NCI-H82 treated with DMSO at 0.1 percent for 48 hours (cell line): ENCODE results near the gene BCL2A1.
"Not testable (repeated sequence)": the region's sequence is repeated elsewhere in the genome, so short reads cannot be mapped to it uniquely, and the experiment has no call there.

ENCODE experiments used
- DNase-seq: peaks from one replicate; lab custom pipeline; 2025; ENCODE audit not compliant: unreplicated experiment; lab: John Stamatoyannopoulos, UW

Gene BCL2A1

DNA sequence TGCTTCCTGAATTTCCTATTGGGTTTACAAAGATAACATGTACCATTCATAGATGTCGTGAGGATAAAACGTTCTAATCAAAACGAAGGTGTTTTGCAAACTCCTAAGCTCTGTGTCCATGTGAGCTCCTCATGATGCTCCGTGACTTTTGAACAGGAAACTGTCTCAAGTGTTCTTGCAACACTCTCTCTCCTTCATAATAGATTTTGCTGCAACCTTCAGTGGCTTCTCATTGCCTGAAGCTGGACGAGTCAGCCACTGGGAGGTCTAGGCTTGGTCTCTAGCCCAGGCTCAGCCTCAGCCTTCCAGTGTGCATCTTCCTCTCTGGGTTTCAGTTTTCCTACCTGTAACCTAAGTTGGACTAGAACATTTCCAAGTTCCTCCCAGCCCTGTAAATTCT, 18.7 kb upstream of the BCL2A1 start:
- DNase-seq, result no peak

DNA sequence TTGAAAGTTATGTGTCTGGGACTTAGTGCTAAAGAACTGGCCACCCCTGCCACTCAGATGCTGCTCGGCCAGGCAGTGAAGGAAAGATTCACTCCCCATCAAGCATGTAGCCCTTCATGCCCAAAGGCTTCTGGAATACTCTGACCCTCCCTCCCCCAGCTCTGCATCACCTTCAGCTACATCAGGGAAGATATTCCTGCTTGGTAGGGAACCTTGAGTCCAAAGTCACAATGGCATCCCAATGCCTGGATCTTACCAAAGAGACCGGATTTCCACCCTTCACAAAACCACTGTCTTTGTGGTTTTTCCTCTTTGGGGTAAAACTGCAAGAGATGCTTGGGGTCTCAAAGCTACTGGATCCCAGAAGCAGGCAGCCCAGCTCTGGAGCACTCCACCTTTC, 18.2 kb upstream of the BCL2A1 start:
- no peak for DNase-seq

- DNase-seq, result no peak
Observed at GRCh38 chr15:79988448-79989117, 17.6 kb upstream of the BCL2A1 start.

GRCh38 chr15:79987969-79988368, 17.0 kb upstream of the BCL2A1 start:
- no peak for DNase-seq

- no peak for DNase-seq
Observed at GRCh38 chr15:79987569-79987955, 16.6 kb upstream of the BCL2A1 start.

DNA sequence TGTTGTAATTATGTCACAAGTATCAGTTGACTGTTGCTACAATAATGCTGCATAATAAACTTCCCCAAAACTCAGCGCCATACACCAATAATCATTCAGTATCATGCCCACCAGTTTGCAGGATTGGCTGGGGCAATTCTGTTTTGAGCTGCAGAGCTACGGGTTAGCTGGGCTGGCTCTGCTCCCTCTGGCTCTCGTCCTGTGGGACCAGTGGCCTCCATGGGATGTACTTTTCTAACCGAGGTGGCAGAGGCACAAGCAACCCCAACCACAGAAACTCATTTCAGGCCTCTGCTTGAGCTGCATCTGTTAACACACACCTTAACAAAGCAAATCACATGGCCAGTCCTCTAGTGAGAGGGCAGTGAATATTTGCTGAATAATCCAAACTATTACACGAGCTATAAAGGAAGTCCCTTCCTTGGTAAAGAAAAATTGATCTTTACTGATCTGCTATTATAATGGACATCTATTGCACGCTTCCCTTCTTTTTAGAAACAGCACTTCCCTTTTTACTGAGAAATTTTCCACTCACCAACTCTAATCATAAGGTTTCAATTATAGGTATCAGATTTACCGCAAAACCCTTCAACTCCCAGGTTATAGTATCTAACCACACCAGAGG, 10.9 kb upstream of the BCL2A1 start:
- DNase-seq, result no peak

- no peak for DNase-seq
Observed at GRCh38 chr15:79978655-79979514, 7.9 kb upstream of the BCL2A1 start.

DNA sequence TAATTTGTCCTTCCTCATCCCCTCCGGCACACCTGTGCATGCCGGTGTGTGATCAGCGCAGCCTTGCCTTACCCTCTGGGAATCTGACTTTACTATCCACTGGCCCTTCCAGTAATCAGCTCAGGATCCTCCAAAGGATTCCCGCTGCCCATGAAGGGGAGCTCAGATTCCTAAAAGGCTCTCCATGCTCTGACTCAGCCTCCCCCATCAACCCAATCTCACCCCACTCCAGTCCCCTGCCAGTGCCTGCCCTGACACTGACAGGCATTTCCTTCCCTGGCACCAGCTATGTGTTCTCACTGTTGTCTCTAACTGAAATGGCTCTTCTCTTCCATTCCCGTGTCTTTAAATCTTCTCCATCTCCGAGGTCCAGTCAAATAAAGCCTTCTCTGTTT, 7.3 kb upstream of the BCL2A1 start:
- no peak for DNase-seq

- no peak for DNase-seq
Observed at GRCh38 chr15:79977431-79978054, 6.5 kb upstream of the BCL2A1 start.

- no peak for DNase-seq
Observed at GRCh38 chr15:79973456-79974195, 2.6 kb upstream of the BCL2A1 start.

DNA sequence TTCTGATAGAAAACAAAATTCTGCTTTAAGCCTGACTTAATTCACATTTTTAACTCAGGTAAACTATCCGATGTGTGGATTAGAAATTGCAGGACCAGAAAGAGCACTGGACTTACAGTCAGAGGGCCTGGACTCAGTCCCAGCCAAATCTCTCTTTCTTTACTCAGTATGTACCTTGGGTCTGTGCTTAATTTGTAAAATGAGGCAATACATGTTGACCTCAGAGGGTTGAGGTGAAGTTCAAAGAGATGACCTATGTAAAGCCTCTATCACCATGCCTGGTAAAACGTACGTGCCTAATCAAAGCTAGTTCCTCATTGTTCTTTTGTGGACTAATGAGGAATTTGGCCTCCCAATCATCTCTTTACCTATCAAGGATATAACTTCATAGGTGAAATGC, 1.9 kb upstream of the BCL2A1 start:
- DNase-seq, result no peak

- DNase-seq, result no peak
Observed at GRCh38 chr15:79970181-79970580, 815 bp downstream of the BCL2A1 start.

DNA sequence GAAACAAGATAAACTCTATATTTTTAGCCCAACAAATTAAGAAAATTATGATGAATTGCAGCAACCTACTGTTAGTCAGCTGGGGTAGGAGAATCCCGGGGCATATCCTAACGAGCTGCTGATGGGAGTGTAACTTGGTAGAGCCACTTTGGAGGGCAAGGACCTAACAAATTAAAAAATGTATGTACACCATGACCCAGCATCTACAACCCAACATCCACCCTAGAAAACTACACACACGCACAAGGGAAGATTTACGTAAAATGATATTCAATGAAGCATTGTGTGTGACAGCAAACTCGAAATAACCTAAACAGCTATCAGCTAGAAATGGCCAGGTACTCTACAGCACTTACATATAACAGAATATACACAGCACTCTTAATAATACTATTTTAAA, 1.9 kb downstream of the BCL2A1 start:
- no peak for DNase-seq

DNA sequence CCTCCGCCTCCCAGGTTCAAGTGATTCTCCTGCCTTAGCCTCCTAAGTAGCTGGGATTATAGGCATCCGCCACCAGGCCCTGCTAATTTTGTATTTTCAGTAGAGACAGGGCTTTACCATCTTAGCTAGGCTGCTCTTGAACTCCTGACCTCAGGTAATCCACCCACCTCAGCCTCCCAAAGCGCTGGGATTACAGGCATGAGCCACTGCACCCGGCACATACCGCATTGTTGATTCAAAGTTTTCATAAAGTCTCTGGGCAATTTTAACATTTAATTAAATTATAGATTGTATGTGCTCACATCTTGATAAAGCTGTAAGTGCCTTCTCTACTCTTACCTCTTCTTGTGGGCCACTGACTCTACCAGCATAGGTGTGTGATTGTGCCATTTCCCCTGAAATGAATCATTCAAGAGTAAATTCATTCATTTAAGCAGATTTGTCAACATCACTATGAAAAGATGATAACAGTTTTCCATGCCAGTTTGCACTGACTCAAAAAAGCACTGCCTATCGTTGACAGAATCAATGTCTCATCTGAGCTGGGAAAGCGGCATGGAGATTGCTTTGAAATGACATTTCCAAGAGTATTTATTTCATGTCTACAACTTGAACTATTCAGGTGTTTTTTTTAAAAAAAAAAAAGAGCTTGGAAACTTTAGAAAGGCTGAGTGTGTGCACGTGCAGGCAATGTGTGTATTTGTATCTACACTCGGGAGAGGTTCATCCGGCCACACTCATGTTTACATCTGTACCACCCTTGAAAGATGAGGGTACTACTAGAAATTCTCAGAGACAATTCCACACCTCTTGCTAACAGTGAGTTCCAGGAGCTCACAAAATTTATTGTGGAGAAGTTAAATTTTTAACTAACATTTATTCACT, 3.5 kb downstream of the BCL2A1 start:
- no peak for DNase-seq

- DNase-seq, result no peak
Observed at GRCh38 chr15:79966634-79967297, 4.2 kb downstream of the BCL2A1 start.

DNA sequence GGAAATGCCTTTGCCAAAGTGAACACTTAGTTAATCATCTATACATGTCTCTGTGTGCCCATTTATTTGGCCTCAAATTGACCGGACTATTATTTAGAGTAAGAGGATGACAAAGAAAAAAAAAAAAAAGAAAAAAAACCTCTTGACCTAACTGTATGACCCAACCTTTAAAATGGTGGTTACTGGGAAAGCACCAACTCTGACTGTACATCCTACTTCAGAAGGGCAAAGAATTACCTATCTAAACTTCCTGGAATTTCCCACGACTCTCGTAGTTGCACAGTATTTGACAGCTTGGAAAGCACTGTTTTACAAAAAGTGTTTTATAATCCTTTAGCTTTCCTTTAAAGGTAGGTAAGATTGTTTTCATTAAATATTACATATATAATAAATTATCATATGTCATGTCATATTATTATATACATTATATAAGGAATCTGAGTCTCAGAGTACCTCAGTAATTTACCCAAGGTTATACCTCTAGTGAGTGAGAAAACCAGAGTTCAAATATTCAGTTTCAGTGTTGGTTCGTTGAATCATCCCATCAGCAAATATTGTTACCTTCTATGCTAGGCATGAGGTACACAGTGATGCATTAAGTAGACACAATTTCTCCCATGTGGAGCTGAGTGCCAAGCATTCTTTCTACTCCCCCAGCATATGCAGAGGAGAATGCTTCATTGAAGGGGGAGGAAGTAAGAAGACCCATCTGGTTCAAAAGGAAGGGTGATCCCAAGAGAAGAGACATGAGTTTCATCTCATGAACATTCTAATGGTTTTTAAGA, 5.0 kb downstream of the BCL2A1 start:
- no peak for DNase-seq

- DNase-seq, result no peak
Observed at GRCh38 chr15:79964232-79964805, 6.7 kb downstream of the BCL2A1 start.

GRCh38 chr15:79962921-79963320, 8.1 kb downstream of the BCL2A1 start:
- DNase-seq, result not testable (repeated sequence)
